Brain microvascular endothelial cell (primary cell): ENCODE results near the gene CACNA1H.

Experiments
- DNase-seq: peaks from one replicate; pipeline ENCODE4 v3.0.0-alpha.2; 2020
- H3K27ac ChIP-seq: fragments of 250-450 bp; sonication (Bioruptor Pico); 2 replicates; pipeline ENCODE4 v1.5.1; 2020; ENCODE audit warnings: mild to moderate bottlenecking, moderate library complexity
- H3K27me3 ChIP-seq: fragments of 250-450 bp; sonication (Bioruptor Pico); replicated peaks from 2 replicates; pipeline ENCODE4 v1.5.1; 2020; ENCODE audit warnings: mild to moderate bottlenecking
- H3K36me3 ChIP-seq: fragments of 250-450 bp; sonication (Bioruptor Pico); replicated peaks from 2 replicates; pipeline ENCODE4 v1.5.1; 2020; ENCODE audit warnings: mild to moderate bottlenecking
- H3K4me3 ChIP-seq: 2 replicates; pipeline ENCODE4 v1.5.1; 2011; ENCODE audit warnings: low read depth, mild to moderate bottlenecking, control low read depth, low read length, moderate library complexity
- CTCF ChIP-seq: IDR thresholded peaks from 2 replicates; pipeline ENCODE4 v1.5.1; 2011; ENCODE audit warnings: low read depth, mild to moderate bottlenecking, moderate library complexity, low read length, control low read depth, inconsistent platforms; ENCODE audit errors: missing control alignments
- in situ Hi-C: cut with HindIII; loops from 2 replicates; pipeline ENCODE4 v1.10.0; 2017; ENCODE audit warnings: low sequenced_read_pairs, low pct_ligation_motif_present

The CACNA1H gene

GRCh38 chr16:1124795-1125194 is 28.1 kb upstream of the CACNA1H start:
- H3K27ac ChIP-seq: no peak overlapping the region
- in situ Hi-C loops: no loop called here
- TF ChIP-seq CTCF: no peak
- no peak for DNase-seq
- no peaks in the 10 kb centered on the region for H3K36me3 ChIP-seq
- H3K27me3 ChIP-seq: no peaks in the 10 kb centered on the region
- no peak overlapping the region for H3K4me3 ChIP-seq

- in situ Hi-C loops: no loop called here
- H3K4me3 ChIP-seq: no peak overlapping the region
- H3K36me3 ChIP-seq: no peaks in the 10 kb centered on the region
- TF ChIP-seq CTCF: no peak
- H3K27me3 ChIP-seq: no peaks in the 10 kb centered on the region
- H3K27ac ChIP-seq: no peak overlapping the region
- DNase-seq: peak; percentile 11
Observed at GRCh38 chr16:1125471-1125870, 27.4 kb upstream of the CACNA1H start.

- no peak for TF ChIP-seq CTCF
- H3K4me3 ChIP-seq: no peak overlapping the region
- H3K27me3 ChIP-seq: no peaks in the 10 kb centered on the region
- no peak overlapping the region for H3K27ac ChIP-seq
- H3K36me3 ChIP-seq: no peaks in the 10 kb centered on the region
- in situ Hi-C loops: no loop called here
- DNase-seq: no peak
Observed at GRCh38 chr16:1126044-1126443, 26.9 kb upstream of the CACNA1H start.

GRCh38 chr16:1126586-1126985 is 26.3 kb upstream of the CACNA1H start:
- Histone ChIP-seq H3K4me3 (no peak overlapping the region), H3K36me3 (no peaks in the 10 kb centered on the region), H3K27me3 (no peaks in the 10 kb centered on the region), H3K27ac (no peak overlapping the region)
- TF ChIP-seq CTCF: no peak
- in situ Hi-C loops: no loop called here
- no peak for DNase-seq

GRCh38 chr16:1127101-1127500 is 25.8 kb upstream of the CACNA1H start:
- H3K27ac ChIP-seq: no peak overlapping the region
- in situ Hi-C loops: no loop called here
- H3K4me3 ChIP-seq: no peak overlapping the region
- no peaks in the 10 kb centered on the region for H3K36me3 ChIP-seq
- TF ChIP-seq CTCF: no peak
- no peaks in the 10 kb centered on the region for H3K27me3 ChIP-seq
- no peak for DNase-seq

- Histone ChIP-seq H3K27ac (no peak overlapping the region), H3K4me3 (no peak overlapping the region), H3K27me3 (no peaks in the 10 kb centered on the region), H3K36me3 (no peaks in the 10 kb centered on the region)
- no peak for TF ChIP-seq CTCF
- in situ Hi-C loops: no loop called here
- DNase-seq: no peak
Observed at GRCh38 chr16:1127971-1128715, 24.8 kb upstream of the CACNA1H start.
